Prostate gland (tissue), 2 donors: ENCODE results near the gene COX10. TPM values are rescaled to one million over a fixed set of nuclear protein-coding genes. Genes with fewer than 3 reads are reported as not detected.

Experiments used
- DNase-seq: peaks from one replicate; pipeline ENCODE4 v3.0.0-alpha.2; 2019; ENCODE audit warnings: low spot score
- H3K27ac ChIP-seq, 2 donors: fragments of 200-600 bp; sonication (generic); 2 replicates each; pipeline ENCODE4 v1.5.1; 2017 to 2019
- H3K27me3 ChIP-seq: fragments of 200-600 bp; sonication (generic); replicated peaks from 2 replicates; pipeline ENCODE4 v1.5.1; 2019; ENCODE audit not compliant: insufficient read depth
- H3K36me3 ChIP-seq, 2 donors: fragments of 200-600 bp; sonication (generic); 1 replicate in 1 of 2; 2 replicates in 1 of 2; pipeline versions ENCODE4 v1.5.1 to v1.8.1; 2017 to 2019
- H3K4me1 ChIP-seq: fragments of 200-600 bp; sonication (generic); replicated peaks from 2 replicates; pipeline ENCODE4 v1.5.1; 2019
- H3K4me3 ChIP-seq, 2 donors: fragments of 200-600 bp; sonication (generic); 2 replicates each; pipeline ENCODE4 v1.5.1; 2017 to 2019
- H3K9me3 ChIP-seq: fragments of 200-600 bp; sonication (generic); 2 replicates; pipeline ENCODE4 v1.5.1; 2017
- POLR2A ChIP-seq: fragments of 450-650 bp; IDR thresholded peaks from one replicate; pipeline ENCODE4 v1.6.1; 2016; ENCODE audit warnings: antibody characterized with exemption, mild to moderate bottlenecking
- POLR2AphosphoS5 ChIP-seq: sonication (generic); formaldehyde crosslinking; IDR thresholded peaks from one replicate; pipeline ENCODE4 v1.6.1; 2017; ENCODE audit warnings: antibody characterized with exemption
- WGBS: methylation state at CpG from one replicate; pipeline ENCODE4 v1.1.5; 2018; 5-methylcytosine and 5-hydroxymethylcytosine counted together
- intact Hi-C: fragments of 100-400 bp; cut with DNase I; formaldehyde crosslinking; loops from one replicate; pipeline ENCODE4 v1.14.2; 2022
- total RNA-seq, 2 donors: library from RNA; depleted of rRNA; stranded (reverse); fragments of >200 nt; gene quantifications; one replicate each; pipeline ENCODE4 v1.1.0, GENCODE V29; 2016
- TF ChIP-seq, protein P1 (sequence below), 4 experiments: fragments of 200-600 bp in 2 of 4; fragments of 450-650 bp in 2 of 4; sonication (generic) in 2 of 4; IDR thresholded peaks; 1 replicate in 3 of 4; 2 replicates in 1 of 4; pipeline ENCODE4 v1.5.1; 2016 to 2019; ENCODE audit warnings: antibody characterized with exemption in 4 of 4, mild to moderate bottlenecking in 2 of 4, moderate library complexity in 2 of 4

COX10 gene
- total RNA-seq, 2 donors from 2014 or later: 16.5 to 35.1 TPM

GRCh38 chr17:14123619-14124278 lies 54.4 kb downstream of the COX10 start:
- no peaks in the 10 kb centered on the region for H3K36me3 ChIP-seq
- H3K4me3 ChIP-seq: no peak overlapping the region
- H3K27ac ChIP-seq: no peak overlapping the region
- H3K9me3 ChIP-seq: no peaks in the 10 kb centered on the region
- TF ChIP-seq, protein P1, sequence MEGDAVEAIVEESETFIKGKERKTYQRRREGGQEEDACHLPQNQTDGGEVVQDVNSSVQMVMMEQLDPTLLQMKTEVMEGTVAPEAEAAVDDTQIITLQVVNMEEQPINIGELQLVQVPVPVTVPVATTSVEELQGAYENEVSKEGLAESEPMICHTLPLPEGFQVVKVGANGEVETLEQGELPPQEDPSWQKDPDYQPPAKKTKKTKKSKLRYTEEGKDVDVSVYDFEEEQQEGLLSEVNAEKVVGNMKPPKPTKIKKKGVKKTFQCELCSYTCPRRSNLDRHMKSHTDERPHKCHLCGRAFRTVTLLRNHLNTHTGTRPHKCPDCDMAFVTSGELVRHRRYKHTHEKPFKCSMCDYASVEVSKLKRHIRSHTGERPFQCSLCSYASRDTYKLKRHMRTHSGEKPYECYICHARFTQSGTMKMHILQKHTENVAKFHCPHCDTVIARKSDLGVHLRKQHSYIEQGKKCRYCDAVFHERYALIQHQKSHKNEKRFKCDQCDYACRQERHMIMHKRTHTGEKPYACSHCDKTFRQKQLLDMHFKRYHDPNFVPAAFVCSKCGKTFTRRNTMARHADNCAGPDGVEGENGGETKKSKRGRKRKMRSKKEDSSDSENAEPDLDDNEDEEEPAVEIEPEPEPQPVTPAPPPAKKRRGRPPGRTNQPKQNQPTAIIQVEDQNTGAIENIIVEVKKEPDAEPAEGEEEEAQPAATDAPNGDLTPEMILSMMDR (IDR thresholded peaks at IDR 0.05): no peak
- no peak for TF ChIP-seq POLR2AphosphoS5
- TF ChIP-seq POLR2A: no peak
- intact Hi-C loops: no loop called here
- no peak for DNase-seq
- 82% methylated on average over 5 of the region's 5 CpGs for WGBS
- H3K27me3 ChIP-seq: no peaks in the 10 kb centered on the region
- no peaks in the 10 kb centered on the region for H3K4me1 ChIP-seq

- Histone ChIP-seq H3K27me3 (no peaks in the 10 kb centered on the region), H3K4me3 (no peak overlapping the region), H3K36me3 (no peaks in the 10 kb centered on the region), H3K9me3 (no peaks in the 10 kb centered on the region), H3K4me1 (no peaks in the 10 kb centered on the region), H3K27ac (no peak overlapping the region)
- WGBS: 21% methylated on average over 4 of the region's 4 CpGs
- TF ChIP-seq, protein P1 (IDR thresholded peaks at IDR 0.05): no peak
- TF ChIP-seq POLR2AphosphoS5 (no peak), POLR2A (no peak)
- no peak for DNase-seq
- intact Hi-C loops: no loop called here
Measured at GRCh38 chr17:14124854-14125253, 55.5 kb downstream of the COX10 start.

- intact Hi-C loops: no loop called here
- H3K27ac ChIP-seq: no peak overlapping the region
- WGBS: 71% methylated on average over 6 of the region's 6 CpGs
- H3K4me3 ChIP-seq: no peak overlapping the region
- no peak for TF ChIP-seq POLR2AphosphoS5
- TF ChIP-seq, protein P1 (IDR thresholded peaks at IDR 0.05): no peak
- no peak for TF ChIP-seq POLR2A
- no peak for DNase-seq
- H3K27me3 ChIP-seq: no peaks in the 10 kb centered on the region
- no peaks in the 10 kb centered on the region for H3K9me3 ChIP-seq
- no peaks in the 10 kb centered on the region for H3K4me1 ChIP-seq
- H3K36me3 ChIP-seq: no peaks in the 10 kb centered on the region
Measured at GRCh38 chr17:14125518-14126137, 56.3 kb downstream of the COX10 start.

GRCh38 chr17:14133104-14133503 lies 63.8 kb downstream of the COX10 start:
- Histone ChIP-seq H3K27ac (no peak overlapping the region), H3K36me3 (no peaks in the 10 kb centered on the region), H3K4me1 (no peaks in the 10 kb centered on the region), H3K9me3 (no peaks in the 10 kb centered on the region), H3K27me3 (no peaks in the 10 kb centered on the region), H3K4me3 (no peak overlapping the region)
- intact Hi-C loops: no loop called here
- DNase-seq: no peak
- TF ChIP-seq POLR2AphosphoS5: no peak
- no peak for TF ChIP-seq POLR2A
- TF ChIP-seq, protein P1 (IDR thresholded peaks at IDR 0.05): no peak

DNA sequence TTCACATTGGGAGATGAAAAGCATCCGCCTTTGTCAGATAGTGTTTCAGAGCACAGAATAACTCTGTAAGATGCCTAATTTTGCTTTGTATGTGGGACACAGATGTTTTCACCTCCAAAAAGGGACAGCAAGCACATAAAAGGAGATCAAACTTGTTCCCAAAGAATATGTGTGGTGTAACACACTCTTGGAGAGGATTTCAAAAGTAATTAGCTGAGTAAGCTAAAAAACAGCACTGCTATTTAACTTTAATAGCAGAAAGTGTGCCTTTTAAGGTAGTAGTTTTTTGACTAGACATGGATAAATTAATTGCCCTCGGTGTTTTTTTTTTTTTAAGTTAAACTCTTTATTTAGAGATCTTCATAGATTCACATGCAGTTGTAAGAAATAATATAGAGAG lies 65.2 kb downstream of the COX10 start:
- Histone ChIP-seq H3K27me3 (no peaks in the 10 kb centered on the region), H3K4me3 (no peak overlapping the region), H3K27ac (no peak overlapping the region), H3K9me3 (no peaks in the 10 kb centered on the region), H3K4me1 (no peaks in the 10 kb centered on the region), H3K36me3 (no peaks in the 10 kb centered on the region)
- 68% methylated on average over 2 of the region's 2 CpGs for WGBS
- TF ChIP-seq POLR2A (no peak), POLR2AphosphoS5 (no peak)
- TF ChIP-seq, protein P1 (IDR thresholded peaks at IDR 0.05): no peak
- no peak for DNase-seq
- intact Hi-C loops: no loop called here
